ENCODE data around the gene DNMT3A. TPM values are rescaled to one million over a fixed set of nuclear protein-coding genes. Genes with fewer than 3 reads are reported as not detected.

DNMT3A gene
- total and polyA plus RNA-seq, 2 donors (not counting 1 experiment from before 2014, with no cell fraction given) = 8.9 to 24.5 TPM

GRCh38 chr2:25265802-25266201 is 75.9 kb downstream of the DNMT3A start:
- Histone ChIP-seq H3K4me1 (ENCODE audit: control insufficient read depth in 2 of 2, insufficient read depth in 2 of 2, low read length in 2 of 2) (no peaks in the 10 kb centered on the region), H3K9me3 (ENCODE audit: control extremely low read depth in 1 of 3, control insufficient read depth in 2 of 3, insufficient read depth in 1 of 3, low read length in 2 of 3) (no peaks in the 10 kb centered on the region), H3K27me3 (replicated peaks in 1 of 4; ENCODE audit: control extremely low read depth in 1 of 4, control insufficient read depth in 3 of 4, insufficient read depth in 4 of 4, low read length in 3 of 4) (no peaks in the 10 kb centered on the region), H3K27ac (ENCODE audit: low read length in 2 of 2) (no peak overlapping the region), H3K79me2 (ENCODE audit: control insufficient read depth, insufficient read depth, low read length) (no peaks in the 10 kb centered on the region), H3K9ac (ENCODE audit: low read length) (no peak overlapping the region), H2AFZ (ENCODE audit: insufficient read depth, low read depth, low read length, poor library complexity, severe bottlenecking) (no peak overlapping the region), H3K4me2 (replicated peaks; ENCODE audit: low read depth, low read length, poor library complexity, severe bottlenecking) (no peak overlapping the region), H3K4me3 (ENCODE audit: control extremely low read depth in 1 of 5, extremely low read depth in 1 of 5, insufficient read depth in 1 of 5, low read depth in 2 of 5, low read length in 4 of 5) (no peak overlapping the region), H3K36me3 (replicated peaks in 1 of 2; ENCODE audit: control extremely low read depth in 1 of 2, control insufficient read depth in 1 of 2, extremely low read depth in 1 of 2, insufficient read depth in 2 of 2, low read length in 1 of 2) (peaks cover 0 to 8% of the 10 kb centered on the region in 2 experiments), H4K20me1 (ENCODE audit: control insufficient read depth, insufficient read depth, low read length, poor library complexity, severe bottlenecking) (no peaks in the 10 kb centered on the region)
- H3K27me3 Mint-ChIP-seq = no peaks in the 10 kb centered on the region
- DNase-seq (no peak), ATAC-seq (ENCODE audit: low read depth) (no peak)
- CTCF ChIA-PET = interaction anchor here (0.6 to 0.8 kb wide), 2 partner anchors 467 to 608 kb away, joined by 3 read pairs; no protein-coding TSS in a partner anchor
- WGBS (ENCODE audit: insufficient coverage) = 100% methylated on average over 1 of the region's 2 CpGs
- no peaks in the 10 kb centered on the region for H3K9me3 Mint-ChIP-seq (ENCODE audit: insufficient read depth)
- POLR2A ChIA-PET = no interaction called here
- TF ChIP-seq EZH2 (IDR thresholded peaks at IDR 0.05; ENCODE audit: borderline replicate concordance, insufficient read depth, low read depth, low read length, poor library complexity, severe bottlenecking) = no peak
- TF ChIP-seq CTCF (IDR thresholded peaks at IDR 0.05) = no peak
- no peaks in the 10 kb centered on the region for H3K4me1 Mint-ChIP-seq
- intact Hi-C loops (cut with micrococcal nuclease) = no loop called here
- H3K27ac Mint-ChIP-seq = no peak overlapping the region
- H3K4me3 Mint-ChIP-seq = no peak overlapping the region

- Histone ChIP-seq H4K20me1 (ENCODE audit: control insufficient read depth, insufficient read depth, low read length, poor library complexity, severe bottlenecking) (no peaks in the 10 kb centered on the region), H2AFZ (ENCODE audit: insufficient read depth, low read depth, low read length, poor library complexity, severe bottlenecking) (no peak overlapping the region), H3K79me2 (ENCODE audit: control insufficient read depth, insufficient read depth, low read length) (no peaks in the 10 kb centered on the region), H3K9me3 (ENCODE audit: control extremely low read depth in 1 of 3, control insufficient read depth in 2 of 3, insufficient read depth in 1 of 3, low read length in 2 of 3) (no peaks in the 10 kb centered on the region), H3K27ac (ENCODE audit: low read length in 2 of 2) (no peak overlapping the region), H3K4me2 (replicated peaks; ENCODE audit: low read depth, low read length, poor library complexity, severe bottlenecking) (no peak overlapping the region), H3K27me3 (replicated peaks in 1 of 4; ENCODE audit: control extremely low read depth in 1 of 4, control insufficient read depth in 3 of 4, insufficient read depth in 4 of 4, low read length in 3 of 4) (no peaks in the 10 kb centered on the region), H3K9ac (ENCODE audit: low read length) (no peak overlapping the region), H3K4me3 (ENCODE audit: control extremely low read depth in 1 of 5, extremely low read depth in 1 of 5, insufficient read depth in 1 of 5, low read depth in 2 of 5, low read length in 4 of 5) (no peak overlapping the region), H3K4me1 (ENCODE audit: control insufficient read depth in 2 of 2, insufficient read depth in 2 of 2, low read length in 2 of 2) (no peaks in the 10 kb centered on the region), H3K36me3 (replicated peaks in 1 of 2; ENCODE audit: control extremely low read depth in 1 of 2, control insufficient read depth in 1 of 2, extremely low read depth in 1 of 2, insufficient read depth in 2 of 2, low read length in 1 of 2) (peaks cover 0 to 8% of the 10 kb centered on the region in 2 experiments)
- CTCF ChIA-PET = no interaction called here
- POLR2A ChIA-PET = interaction anchor here (0.6 kb wide), 1 partner anchor 13 kb away, joined by 3 read pairs; no protein-coding TSS in a partner anchor
- DNase-seq = no peak
- no peaks in the 10 kb centered on the region for H3K27me3 Mint-ChIP-seq
- no peaks in the 10 kb centered on the region for H3K4me1 Mint-ChIP-seq
- intact Hi-C loops (cut with micrococcal nuclease) = no loop called here
- no peaks in the 10 kb centered on the region for H3K9me3 Mint-ChIP-seq (ENCODE audit: insufficient read depth)
- H3K27ac Mint-ChIP-seq = no peak overlapping the region
- no peak overlapping the region for H3K4me3 Mint-ChIP-seq
- no peak for ATAC-seq (ENCODE audit: low read depth)
- 100% methylated on average over 1 of the region's 6 CpGs for WGBS (ENCODE audit: insufficient coverage)
- TF ChIP-seq CTCF (IDR thresholded peaks at IDR 0.05) (no peak), EZH2 (IDR thresholded peaks at IDR 0.05; ENCODE audit: borderline replicate concordance, insufficient read depth, low read depth, low read length, poor library complexity, severe bottlenecking) (no peak)
These were observed 76.7 kb downstream of the DNMT3A start for GRCh38 chr2:25265001-25265400.

Measured in B cell (primary cell).